K562 (cell line): Measurements from ENCODE around the gene DIRAS1. TPM values are rescaled to one million over a fixed set of nuclear protein-coding genes. Genes with fewer than 3 reads are reported as not detected.
A peak's percentile ranks its signal among the peaks of the same experiment; 100 is the strongest.

Experiments used
- ATAC-seq: fragments of 200-7000 bp; cut with Tn5 transposase; 3 replicates; pipeline ENCODE4 v1.9.1; 2020; ENCODE audit warnings: moderate library complexity
- BruUV-seq: library from RNA; stranded (reverse); fragments of 400-500 nt; replicated peaks from 2 replicates; lab custom pipeline; 2021; lab: Mats Ljungman, UMichigan
- CTCF ChIA-PET: fragments of 300-600 bp; formaldehyde crosslinking; extraction: SDS; loops from one replicate; lab custom pipeline; 2021; ENCODE audit warnings: low intra/inter-chr PET ratio; lab: Yijun Ruan, JAX
- POLR2A ChIA-PET: fragments of 300-600, 350-650 bp; sonication (Branson Sonifier 250); formaldehyde crosslinking; extraction: SDS; loops from one replicate; lab custom pipeline; 2021; ENCODE audit warnings: antibody characterized with exemption, inconsistent platforms; lab: Yijun Ruan, JAX
- DNase-seq, 4 experiments: peaks; one replicate each; pipeline versions ENCODE4 v3.0.0 to v3.0.0-alpha.2; 2011 to 2018; ENCODE audit warnings: low spot score in 3 of 4, mixed read lengths in 3 of 4; ENCODE audit errors: extremely low read depth in 1 of 4
- FAIRE-seq: peaks from 2 replicates; lab custom pipeline; 2011; peaks lifted over from hg19 to GRCh38; lab: Jason Lieb, UNC
- H2AFZ ChIP-seq: 2 replicates; pipeline ENCODE4 v1.6.0; 2011; ENCODE audit warnings: low read depth, low read length, control low read depth, inconsistent platforms
- H3K27ac ChIP-seq: fragments of 200-600 bp; 3 replicates; pipeline ENCODE4 v1.8.0; 2011; ENCODE audit warnings: low read depth, mild to moderate bottlenecking, control low read depth, inconsistent platforms, low read length, moderate library complexity, mixed read lengths; ENCODE audit errors: extremely low read depth
- H3K27me3 ChIP-seq, 2 experiments: fragments of 300-600 bp in 1 of 2; 2 replicates in 1 of 2; 3 replicates in 1 of 2; pipeline versions ENCODE4 v1.6.0 to v1.8.0; 2011; ENCODE audit warnings: inconsistent platforms in 2 of 2, low read length in 2 of 2, mild to moderate bottlenecking in 1 of 2, mixed read lengths in 1 of 2, moderate library complexity in 1 of 2; ENCODE audit not compliant: control insufficient read depth in 2 of 2, insufficient read depth in 2 of 2
- H3K36me3 ChIP-seq: fragments of 300-600 bp; 3 replicates; pipeline ENCODE4 v1.8.0; 2011; ENCODE audit warnings: mild to moderate bottlenecking, low read length, inconsistent platforms; ENCODE audit not compliant: control insufficient read depth, insufficient read depth
- H3K4me1 ChIP-seq, 2 experiments: fragments of 200-600 bp in 1 of 2; replicated peaks in 1 of 2; 2 replicates in 1 of 2; 3 replicates in 1 of 2; pipeline versions ENCODE4 v1.5.1 to v1.8.0; 2011; ENCODE audit warnings: inconsistent platforms in 2 of 2, low read length in 2 of 2, mild to moderate bottlenecking in 1 of 2, mixed read lengths in 1 of 2, moderate library complexity in 1 of 2; ENCODE audit not compliant: control insufficient read depth in 2 of 2, insufficient read depth in 2 of 2
- H3K4me2 ChIP-seq: 2 replicates; pipeline ENCODE4 v1.6.1; 2011; ENCODE audit warnings: low read length, control low read depth, inconsistent platforms, mixed read lengths; ENCODE audit not compliant: insufficient read depth
- H3K4me3 ChIP-seq: fragments of 200-600 bp; sonication (generic), shearing (Covaris generic); 2 replicates; pipeline ENCODE4 v1.5.1; 2016; ENCODE audit warnings: control low read depth, inconsistent platforms
- H3K79me2 ChIP-seq: fragments of 200-600 bp; 3 replicates; pipeline ENCODE4 v1.8.0; 2011; ENCODE audit warnings: low read length, inconsistent platforms; ENCODE audit not compliant: control insufficient read depth, insufficient read depth
- H3K9ac ChIP-seq, 2 experiments: 2 replicates each; pipeline versions ENCODE4 v1.6.0 to v1.6.1; 2011; ENCODE audit warnings: low read depth in 2 of 2, low read length in 2 of 2, control low read depth in 1 of 2, inconsistent platforms in 1 of 2, mild to moderate bottlenecking in 1 of 2, mixed read lengths in 1 of 2; ENCODE audit not compliant: insufficient read depth in 1 of 2
- H3K9me1 ChIP-seq: one replicate; pipeline ENCODE4 v1.6.0; 2011; ENCODE audit warnings: inconsistent platforms, mild to moderate bottlenecking, low read length, moderate library complexity; ENCODE audit not compliant: control insufficient read depth, insufficient read depth
- H3K9me3 ChIP-seq: replicated peaks from 2 replicates; pipeline ENCODE4 v1.5.1; 2011; ENCODE audit warnings: low read depth, low read length, inconsistent platforms; ENCODE audit not compliant: control insufficient read depth, insufficient read depth
- H4K20me1 ChIP-seq: replicated peaks from 2 replicates; pipeline ENCODE4 v1.6.1; 2011; ENCODE audit warnings: low read length, inconsistent platforms, mixed read lengths; ENCODE audit not compliant: control insufficient read depth, insufficient read depth
- CBX2 ChIP-seq: fragments of 200-600 bp; sonication (generic); IDR thresholded peaks from one replicate; pipeline ENCODE4 v1.6.1; 2012; ENCODE audit warnings: mild to moderate bottlenecking, low read length, inconsistent platforms; ENCODE audit not compliant: insufficient read depth, poor library complexity, severe bottlenecking
- CUX1 ChIP-seq: fragments of 200-800 bp; sonication (Bioruptor generic); IDR thresholded peaks from 2 replicates; pipeline ENCODE4 v1.6.1; 2016; ENCODE audit warnings: missing genetic modification characterization, missing compliant biosample characterization
- EGR1 ChIP-seq: fragments of 450-650 bp; conservative IDR thresholded peaks from 2 replicates; pipeline ENCODE4 v1.6.1; 2017; ENCODE audit warnings: mild to moderate bottlenecking
- KDM1A ChIP-seq, 2 experiments: fragments of 450-650 bp; IDR thresholded peaks; 2 replicates each; pipeline ENCODE4 v1.6.1; 2016; ENCODE audit warnings: mild to moderate bottlenecking in 2 of 2
- MTA3 ChIP-seq: fragments of 450-650 bp; formaldehyde crosslinking; IDR thresholded peaks from 2 replicates; pipeline ENCODE4 v1.6.1; 2017; ENCODE audit warnings: mild to moderate bottlenecking, borderline replicate concordance
- SRSF7 ChIP-seq: fragments of 200-400 bp; formaldehyde crosslinking; optimal IDR thresholded peaks from 2 replicates; pipeline ENCODE3; 2017; ENCODE audit warnings: mild to moderate bottlenecking, low read depth, low read length
- ZNF212 ChIP-seq: fragments of 450-650 bp; formaldehyde crosslinking; IDR thresholded peaks from 2 replicates; pipeline ENCODE4 v1.4.0; 2020; ENCODE audit warnings: mild to moderate bottlenecking
- WGBS: fragments of 100-300 bp; shearing (Covaris generic); methylation state at CpG from one replicate; pipeline ENCODE4 v1.1.6; 2016; ENCODE audit warnings: low coverage, mixed read lengths; ENCODE audit not compliant: insufficient coverage; ENCODE audit errors: missing lambda C conversion rate; 5-methylcytosine and 5-hydroxymethylcytosine counted together
- in situ Hi-C: fragments of 300-500 bp; cut with MboI; formaldehyde crosslinking; loops from 4 replicates; pipeline ENCODE4 v1.15.0; 2018; ENCODE audit warnings: inconsistent platforms, mixed read lengths
- intact Hi-C: fragments of 100-400 bp; cut with micrococcal nuclease; formaldehyde crosslinking; loops from 2 replicates; pipeline ENCODE4 v1.14.2; 2022
- polyA plus RNA-seq, 8 experiments: library from polyadenylated mRNA; depleted of rRNA in 4 of 8; stranded (reverse) in 5 of 8; unstranded in 3 of 8; fragments of >200 nt; fragmentation: Nextera tagmentation in 2 of 8; fragmentation: Illumina TruSeq in 1 of 8; extraction: Ambion mirVana in 2 of 8; extraction: Trizol in 1 of 8; gene quantifications; 2 replicates each; pipeline versions ENCODE4 v1.2.1 to v1.2.3, GENCODE V29; 2011 to 2014; ENCODE audit warnings: inconsistent platforms in 1 of 8, missing spikeins in 1 of 8
- total RNA-seq, 7 experiments: library from RNA; depleted of rRNA in 6 of 7; stranded (reverse); fragments of >200 nt in 6 of 7; fragmentation: Illumina TruSeq in 2 of 7; extraction: Trizol in 2 of 7; gene quantifications; 2 replicates each; pipeline versions ENCODE4 v1.2.1 to v1.2.3, GENCODE V29; 2011 to 2021; ENCODE audit warnings: low replicate concordance in 1 of 7

Gene DIRAS1
- total and polyA plus RNA-seq, 9 of the 15 experiments (the other 6 are each of a cell fraction or from before 2014, with no cell fraction given): 0.11 to 12.0 (median 2.9) TPM

DNA sequence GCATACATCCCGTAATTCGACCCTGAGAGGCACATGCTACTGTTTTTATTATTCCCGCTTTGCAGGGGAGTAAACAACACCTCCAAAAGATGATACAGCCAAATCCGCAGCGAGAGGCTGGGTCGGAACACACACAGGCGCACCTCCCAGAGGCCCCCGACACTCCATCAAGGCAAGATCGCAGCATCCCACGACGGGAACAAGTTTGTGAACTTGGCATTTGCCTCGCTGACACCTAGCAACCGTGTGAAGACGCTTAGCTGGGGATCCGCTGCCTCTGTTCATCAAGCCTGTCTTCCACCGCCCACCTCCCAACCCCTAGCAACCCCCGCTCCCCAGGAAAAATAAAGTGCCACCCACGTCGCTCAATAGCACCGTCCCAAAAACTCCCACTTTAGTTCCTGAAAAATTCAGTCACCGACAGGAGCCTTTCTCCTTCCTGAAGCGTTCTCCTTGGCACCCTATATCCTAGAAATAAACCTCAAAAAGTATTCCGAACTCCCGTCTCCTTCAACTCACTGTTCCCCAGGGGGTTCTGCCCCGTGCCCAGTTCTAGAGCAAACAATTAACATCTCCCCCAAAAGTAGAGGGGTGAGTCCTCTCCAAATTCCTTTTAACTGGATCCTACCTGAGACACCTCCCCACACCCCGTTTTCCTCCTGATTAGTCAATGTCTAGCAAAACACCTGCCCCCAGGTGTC is 20.4 kb downstream of the DIRAS1 start:
- no peak for ATAC-seq

DNA sequence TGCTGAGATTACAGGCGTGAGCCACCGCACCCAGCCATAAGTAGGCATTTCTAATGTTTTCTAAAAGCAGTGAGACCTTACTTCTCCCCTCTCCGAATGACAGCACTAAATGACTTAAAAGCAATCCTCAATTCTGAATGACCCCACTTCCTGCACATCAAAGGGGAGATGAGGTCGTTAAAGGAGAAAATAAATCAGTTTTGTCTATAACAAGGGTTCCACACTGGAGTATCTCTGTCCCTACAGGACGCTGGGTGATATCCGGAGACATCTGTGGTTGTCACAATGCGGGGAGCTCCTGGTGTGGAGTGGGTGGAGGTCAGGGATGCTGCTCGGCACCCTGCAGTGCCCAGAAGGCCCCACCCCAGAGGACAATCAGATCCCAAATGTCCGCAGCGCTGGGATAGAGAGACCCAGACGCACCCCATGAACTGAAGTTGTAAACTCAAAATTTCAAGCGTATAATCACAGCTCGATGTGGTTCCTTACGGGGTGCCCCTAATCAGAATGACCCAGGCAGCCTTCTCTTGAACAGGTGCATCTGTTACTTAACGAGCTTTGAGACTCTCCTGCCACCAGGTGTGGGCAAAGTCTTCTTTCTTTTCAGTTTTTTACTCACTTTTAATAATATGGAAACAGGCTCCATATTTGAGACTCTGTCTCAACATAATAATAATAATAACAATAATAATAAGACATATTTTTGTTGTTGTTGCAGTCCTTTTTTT is 21.6 kb downstream of the DIRAS1 start:
- no peaks in the 10 kb centered on the region for H4K20me1 ChIP-seq
- no peak overlapping the region for H3K9ac ChIP-seq
- no peak for FAIRE-seq
- DNase-seq: no peak
- H3K9me3 ChIP-seq: no peaks in the 10 kb centered on the region
- peaks cover 0 to 13% of the 10 kb centered on the region in 2 experiments; a peak in 2 of 5 replicates for H3K4me1 ChIP-seq
- H3K4me3 ChIP-seq: no peak overlapping the region
- TF ChIP-seq SRSF7: no peak
- 0 out of 4 replicates have a peak, but pooled peaks of 1 of the 2 experiments have one; percentile 36 for TF ChIP-seq KDM1A (IDR thresholded peaks at IDR 0.05)
- no peak for TF ChIP-seq CUX1 (CRISPR knock-in tag)
- intact Hi-C loops (no loop called here), in situ Hi-C loops (no loop called here)
- no peak overlapping the region for H3K27ac ChIP-seq
- WGBS: 6% methylated on average over 15 of the region's 15 CpGs
- H3K36me3 ChIP-seq: no peaks in the 10 kb centered on the region
- POLR2A ChIA-PET: interaction anchor here (0.6 to 1.0 kb wide), 3 partner anchors 16 to 243 kb away, joined by 3 read pairs; partner anchors contain the start of gene LMNB2
- H3K4me2 ChIP-seq: no peak overlapping the region
- H3K9me1 ChIP-seq: no peaks in the 10 kb centered on the region
- H3K79me2 ChIP-seq: no peaks in the 10 kb centered on the region
- no peak for ATAC-seq
- H2AFZ ChIP-seq: no peak overlapping the region
- no TSS peak for BruUV-seq
- H3K27me3 ChIP-seq: peaks cover 28 to 64% of the 10 kb centered on the region in 2 experiments; a peak in 4 of 5 replicates
- CTCF ChIA-PET: no interaction called here

More for the DNA sequence above, 20.4 kb downstream of the DIRAS1 start:
- Histone ChIP-seq H3K4me3 (no peak overlapping the region), H4K20me1 (no peaks in the 10 kb centered on the region), H3K4me1 (peaks cover 0 to 13% of the 10 kb centered on the region in 2 experiments; a peak in 2 of 5 replicates), H3K9me1 (no peaks in the 10 kb centered on the region), H3K27ac (no peak overlapping the region), H3K9ac (no peak overlapping the region), H2AFZ (no peak overlapping the region), H3K79me2 (no peaks in the 10 kb centered on the region), H3K27me3 (peaks cover 28 to 52% of the 10 kb centered on the region in 2 experiments; a peak in 4 of 5 replicates), H3K4me2 (no peak overlapping the region), H3K36me3 (no peaks in the 10 kb centered on the region), H3K9me3 (no peaks in the 10 kb centered on the region)
- intact Hi-C loops (no loop called here), in situ Hi-C loops (no loop called here)
- POLR2A ChIA-PET: no interaction called here
- FAIRE-seq: no peak
- WGBS: 3% methylated on average over 22 of the region's 26 CpGs
- no TSS peak for BruUV-seq
- CTCF ChIA-PET: no interaction called here
- TF ChIP-seq ZNF212 (CRISPR knock-in tag) (no peak), EGR1 (0 out of 2 replicates have a peak, but pooled peaks have one; percentile 7), MTA3 (no peak), CBX2 (peak; percentile 74)
- no peak for DNase-seq
